ENCODE measurements around the gene OR4P4.

The OR4P4 gene

DNA sequence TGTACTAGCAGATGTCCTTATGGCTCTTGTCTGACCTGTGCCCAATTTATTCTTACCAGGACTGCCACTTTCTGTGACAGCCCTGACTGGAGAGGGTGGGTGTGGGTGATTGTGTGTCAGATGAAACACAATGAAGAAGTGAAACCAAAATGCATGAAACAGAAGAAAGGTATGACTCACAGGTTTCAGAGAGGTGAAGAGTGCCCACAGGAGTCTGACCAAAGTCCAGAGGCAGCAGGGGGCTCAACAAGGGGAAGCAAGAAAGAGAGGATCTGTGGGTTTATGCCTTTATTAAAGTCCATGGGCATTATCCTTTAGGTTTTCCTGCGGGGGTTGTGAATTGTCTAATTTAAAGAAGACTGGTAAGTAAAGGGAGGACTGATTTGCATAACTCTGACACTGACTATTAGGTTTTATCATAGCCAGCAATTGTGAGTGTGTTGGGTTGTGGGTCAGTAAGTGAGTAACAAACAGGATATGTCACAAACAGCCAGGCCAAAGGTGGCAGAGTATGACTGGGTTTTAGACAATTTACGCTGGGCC, 23.2 kb downstream of the OR4P4 start:
- no peaks in the 10 kb centered on the region for H3K4me1 ChIP-seq (ENCODE audit: control insufficient read depth in 1 of 2, insufficient read depth in 1 of 2, low read depth in 1 of 2, low read length in 1 of 2)
- H3K27me3 ChIP-seq: no peaks in the 10 kb centered on the region
- TF ChIP-seq, protein P1, sequence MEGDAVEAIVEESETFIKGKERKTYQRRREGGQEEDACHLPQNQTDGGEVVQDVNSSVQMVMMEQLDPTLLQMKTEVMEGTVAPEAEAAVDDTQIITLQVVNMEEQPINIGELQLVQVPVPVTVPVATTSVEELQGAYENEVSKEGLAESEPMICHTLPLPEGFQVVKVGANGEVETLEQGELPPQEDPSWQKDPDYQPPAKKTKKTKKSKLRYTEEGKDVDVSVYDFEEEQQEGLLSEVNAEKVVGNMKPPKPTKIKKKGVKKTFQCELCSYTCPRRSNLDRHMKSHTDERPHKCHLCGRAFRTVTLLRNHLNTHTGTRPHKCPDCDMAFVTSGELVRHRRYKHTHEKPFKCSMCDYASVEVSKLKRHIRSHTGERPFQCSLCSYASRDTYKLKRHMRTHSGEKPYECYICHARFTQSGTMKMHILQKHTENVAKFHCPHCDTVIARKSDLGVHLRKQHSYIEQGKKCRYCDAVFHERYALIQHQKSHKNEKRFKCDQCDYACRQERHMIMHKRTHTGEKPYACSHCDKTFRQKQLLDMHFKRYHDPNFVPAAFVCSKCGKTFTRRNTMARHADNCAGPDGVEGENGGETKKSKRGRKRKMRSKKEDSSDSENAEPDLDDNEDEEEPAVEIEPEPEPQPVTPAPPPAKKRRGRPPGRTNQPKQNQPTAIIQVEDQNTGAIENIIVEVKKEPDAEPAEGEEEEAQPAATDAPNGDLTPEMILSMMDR (IDR thresholded peaks at IDR 0.05): no peak

DNA sequence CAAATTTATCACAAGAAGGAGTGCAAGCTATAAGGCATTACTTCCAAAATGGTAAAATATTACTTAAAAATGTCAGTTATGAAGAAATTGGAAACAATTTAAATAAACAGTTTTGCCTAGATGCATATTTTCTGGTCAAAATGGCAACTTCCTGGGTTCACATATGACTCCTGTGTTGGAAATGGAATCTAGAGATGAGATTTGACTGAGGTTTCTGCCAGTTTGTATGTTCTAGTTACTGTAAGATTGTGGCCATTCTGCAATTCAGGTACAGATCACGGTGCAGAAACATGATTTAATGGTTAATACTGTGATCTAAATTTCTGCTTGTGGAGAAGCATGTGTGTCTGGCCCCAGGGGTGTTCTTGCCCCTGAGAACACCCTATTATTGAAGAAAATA, 23.7 kb downstream of the OR4P4 start:
- Histone ChIP-seq H3K4me3 (ENCODE audit: low read depth in 1 of 2, low read length in 1 of 2) (no peak overlapping the region), H3K27ac (no peak overlapping the region), H3K4me1 (ENCODE audit: control insufficient read depth in 1 of 2, insufficient read depth in 1 of 2, low read depth in 1 of 2, low read length in 1 of 2) (no peaks in the 10 kb centered on the region), H3K36me3 (no peaks in the 10 kb centered on the region), H3K27me3 (no peaks in the 10 kb centered on the region), H3K9me3 (no peaks in the 10 kb centered on the region)
- TF ChIP-seq, protein P1 (IDR thresholded peaks at IDR 0.05): no peak

More for the DNA sequence above, 23.2 kb downstream of the OR4P4 start:
- Histone ChIP-seq H3K36me3 (no peaks in the 10 kb centered on the region), H3K27ac (no peak overlapping the region), H3K9me3 (no peaks in the 10 kb centered on the region), H3K4me3 (ENCODE audit: low read depth in 1 of 2, low read length in 1 of 2) (no peak overlapping the region)

DNA sequence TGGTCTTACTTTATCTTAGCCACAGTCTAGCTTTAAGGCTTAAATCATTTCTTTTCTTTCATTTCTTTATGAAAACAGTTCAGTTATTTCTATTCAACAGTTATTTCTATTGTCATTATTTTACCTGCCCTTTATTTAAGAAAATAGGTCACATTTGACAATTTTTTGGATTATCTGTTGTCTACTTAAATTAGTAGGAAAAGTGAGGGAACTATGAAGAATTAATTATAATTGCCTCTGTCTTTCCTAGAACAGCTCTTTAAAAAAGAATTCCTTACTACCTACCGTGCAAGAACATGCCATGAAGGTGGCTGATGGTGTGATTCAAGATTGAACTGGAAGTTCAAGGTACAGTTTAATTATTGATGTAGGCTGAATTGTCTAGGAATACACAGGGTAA, 27.0 kb downstream of the OR4P4 start, which contains the start of gene OR4C6:
Gene OR4C6 (plus strand): TSS at position 301 of the 400 bp plus-strand sequence. CDS start 2,966 bp downstream, outside the sequence.
- Histone ChIP-seq H3K4me1 (ENCODE audit: control insufficient read depth in 1 of 2, insufficient read depth in 1 of 2, low read depth in 1 of 2, low read length in 1 of 2) (no peaks in the 10 kb centered on the region), H3K36me3 (no peaks in the 10 kb centered on the region), H3K27me3 (no peaks in the 10 kb centered on the region), H3K9me3 (no peaks in the 10 kb centered on the region), H3K4me3 (ENCODE audit: low read depth in 1 of 2, low read length in 1 of 2) (no peak within 1 kb of the TSS), H3K27ac (no peak within 1 kb of the TSS)
- TF ChIP-seq, protein P1 (IDR thresholded peaks at IDR 0.05): no peak

DNA sequence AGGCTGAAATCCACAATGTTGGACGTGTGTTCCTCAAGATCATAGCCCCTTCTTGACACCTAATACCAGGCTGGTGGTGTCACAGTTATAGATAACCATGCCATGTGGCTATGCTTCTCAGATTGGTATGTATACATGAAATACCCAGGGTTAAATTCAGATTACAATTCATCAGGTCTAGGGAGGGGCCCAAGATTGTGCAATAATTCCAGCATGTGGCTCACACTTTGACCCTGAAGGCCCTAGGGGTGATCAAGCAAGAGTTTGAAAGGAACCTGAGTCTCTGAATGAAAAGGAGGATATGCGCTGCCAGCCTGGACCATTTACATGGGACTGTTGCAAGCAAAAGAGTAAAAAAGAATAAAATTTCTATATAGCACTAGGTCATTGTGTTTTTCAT, 34.5 kb downstream of the OR4P4 start:
- Histone ChIP-seq H3K9me3 (no peaks in the 10 kb centered on the region), H3K4me3 (ENCODE audit: low read depth in 1 of 2, low read length in 1 of 2) (no peak overlapping the region)
- TF ChIP-seq, protein P1 (IDR thresholded peaks at IDR 0.05): no peak

DNA sequence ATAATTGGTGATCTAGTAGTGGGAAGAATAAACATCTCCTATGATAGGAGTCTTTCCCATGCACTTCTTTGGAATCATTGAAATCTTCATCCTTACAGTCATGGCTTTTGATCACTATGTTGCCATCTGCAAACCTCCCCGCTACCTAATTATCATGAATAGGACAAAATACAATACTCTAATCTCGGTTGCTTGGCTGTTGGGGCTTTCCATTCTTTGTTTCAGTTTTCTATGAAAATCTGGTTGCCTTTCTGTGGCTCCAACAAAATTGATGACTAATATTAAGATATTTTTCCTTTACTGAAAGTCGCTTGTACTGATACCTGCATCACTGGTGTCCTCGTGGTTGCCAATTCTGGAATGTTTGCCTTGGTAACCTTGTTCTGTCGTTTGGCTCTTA, 38.9 kb downstream of the OR4P4 start:
- no peaks in the 10 kb centered on the region for H3K27me3 ChIP-seq
- H3K9me3 ChIP-seq: no peaks in the 10 kb centered on the region
- H3K4me3 ChIP-seq (ENCODE audit: low read depth in 1 of 2, low read length in 1 of 2): no peak overlapping the region
- no peaks in the 10 kb centered on the region for H3K4me1 ChIP-seq (ENCODE audit: control insufficient read depth in 1 of 2, insufficient read depth in 1 of 2, low read depth in 1 of 2, low read length in 1 of 2)
- H3K36me3 ChIP-seq: no peaks in the 10 kb centered on the region
- H3K27ac ChIP-seq: no peak overlapping the region
- TF ChIP-seq, protein P1 (IDR thresholded peaks at IDR 0.05): no peak

More for the DNA sequence above, 34.5 kb downstream of the OR4P4 start:
- no peaks in the 10 kb centered on the region for H3K4me1 ChIP-seq (ENCODE audit: control insufficient read depth in 1 of 2, insufficient read depth in 1 of 2, low read depth in 1 of 2, low read length in 1 of 2)
- H3K36me3 ChIP-seq: no peaks in the 10 kb centered on the region
- H3K27me3 ChIP-seq: no peaks in the 10 kb centered on the region
- H3K27ac ChIP-seq: no peak overlapping the region
